Uterus (tissue), 2 donors: ENCODE results near the gene GATA3.

Experiments used
- POLR2A ChIP-seq, 2 donors: fragments of 450-650 bp; IDR thresholded peaks; one replicate each; pipeline ENCODE4 v1.6.1; 2016; ENCODE audit warnings: antibody characterized with exemption in 2 of 2, mild to moderate bottlenecking in 1 of 2, moderate library complexity in 1 of 2
- TF ChIP-seq, protein P1 (sequence below), 4 experiments: fragments of 200-600 bp in 2 of 4; fragments of 450-650 bp in 2 of 4; sonication (generic) in 2 of 4; IDR thresholded peaks; one replicate each; pipeline ENCODE4 v1.5.1; 2016 to 2019; ENCODE audit warnings: antibody characterized with exemption in 4 of 4, mild to moderate bottlenecking in 2 of 4, moderate library complexity in 1 of 4

DNA sequence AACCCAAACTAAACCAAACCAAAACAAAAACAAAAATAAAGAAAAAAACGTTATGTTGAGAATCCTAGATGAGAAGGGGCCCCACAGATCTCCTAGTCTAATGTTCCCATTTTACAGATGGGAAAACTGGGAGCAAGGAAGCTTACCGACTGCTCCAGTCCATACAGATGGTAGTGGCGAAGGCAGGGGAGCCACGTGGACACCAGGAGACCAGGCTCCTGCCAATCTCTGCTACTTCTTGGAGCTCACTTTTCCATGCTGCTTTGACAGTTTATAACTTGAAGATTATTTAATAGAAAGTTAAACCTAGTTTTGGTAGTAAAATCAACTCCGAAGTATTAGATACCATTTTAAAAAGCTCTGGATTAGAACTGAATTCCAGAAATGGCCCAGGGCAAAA, 62.0 kb downstream of the GATA3 start:
- TF ChIP-seq, protein P1, sequence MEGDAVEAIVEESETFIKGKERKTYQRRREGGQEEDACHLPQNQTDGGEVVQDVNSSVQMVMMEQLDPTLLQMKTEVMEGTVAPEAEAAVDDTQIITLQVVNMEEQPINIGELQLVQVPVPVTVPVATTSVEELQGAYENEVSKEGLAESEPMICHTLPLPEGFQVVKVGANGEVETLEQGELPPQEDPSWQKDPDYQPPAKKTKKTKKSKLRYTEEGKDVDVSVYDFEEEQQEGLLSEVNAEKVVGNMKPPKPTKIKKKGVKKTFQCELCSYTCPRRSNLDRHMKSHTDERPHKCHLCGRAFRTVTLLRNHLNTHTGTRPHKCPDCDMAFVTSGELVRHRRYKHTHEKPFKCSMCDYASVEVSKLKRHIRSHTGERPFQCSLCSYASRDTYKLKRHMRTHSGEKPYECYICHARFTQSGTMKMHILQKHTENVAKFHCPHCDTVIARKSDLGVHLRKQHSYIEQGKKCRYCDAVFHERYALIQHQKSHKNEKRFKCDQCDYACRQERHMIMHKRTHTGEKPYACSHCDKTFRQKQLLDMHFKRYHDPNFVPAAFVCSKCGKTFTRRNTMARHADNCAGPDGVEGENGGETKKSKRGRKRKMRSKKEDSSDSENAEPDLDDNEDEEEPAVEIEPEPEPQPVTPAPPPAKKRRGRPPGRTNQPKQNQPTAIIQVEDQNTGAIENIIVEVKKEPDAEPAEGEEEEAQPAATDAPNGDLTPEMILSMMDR (IDR thresholded peaks at IDR 0.05) = no peak
- TF ChIP-seq POLR2A (IDR thresholded peaks at IDR 0.05) = no peak
